Cardiac fibroblast (primary cell): ENCODE measurements around the gene GRHL1.
A peak's percentile ranks its signal among the peaks of the same experiment; 100 is the strongest.

Experiments
- DNase-seq, 2 donors: peaks; one replicate each; pipeline versions ENCODE4 v3.0.0 to v3.0.0-alpha.2; 2010; ENCODE audit warnings: low read depth in 2 of 2
- H3K4me3 ChIP-seq, 2 donors: replicated peaks in 1 of 2; 1 replicate in 1 of 2; 2 replicates in 1 of 2; pipeline ENCODE4 v1.5.1; 2011; ENCODE audit warnings: low read depth in 2 of 2, low read length in 2 of 2, mild to moderate bottlenecking in 2 of 2, moderate library complexity in 1 of 2
- TF ChIP-seq, protein P1 (sequence below): IDR thresholded peaks from one replicate; pipeline ENCODE4 v1.5.1; 2011; ENCODE audit warnings: low read depth, mild to moderate bottlenecking, low read length, inconsistent platforms

Gene GRHL1

GRCh38 chr2:9979977-9980376, 28.5 kb downstream of the GRHL1 start:
- no peak overlapping the region for H3K4me3 ChIP-seq
- TF ChIP-seq, protein P1, sequence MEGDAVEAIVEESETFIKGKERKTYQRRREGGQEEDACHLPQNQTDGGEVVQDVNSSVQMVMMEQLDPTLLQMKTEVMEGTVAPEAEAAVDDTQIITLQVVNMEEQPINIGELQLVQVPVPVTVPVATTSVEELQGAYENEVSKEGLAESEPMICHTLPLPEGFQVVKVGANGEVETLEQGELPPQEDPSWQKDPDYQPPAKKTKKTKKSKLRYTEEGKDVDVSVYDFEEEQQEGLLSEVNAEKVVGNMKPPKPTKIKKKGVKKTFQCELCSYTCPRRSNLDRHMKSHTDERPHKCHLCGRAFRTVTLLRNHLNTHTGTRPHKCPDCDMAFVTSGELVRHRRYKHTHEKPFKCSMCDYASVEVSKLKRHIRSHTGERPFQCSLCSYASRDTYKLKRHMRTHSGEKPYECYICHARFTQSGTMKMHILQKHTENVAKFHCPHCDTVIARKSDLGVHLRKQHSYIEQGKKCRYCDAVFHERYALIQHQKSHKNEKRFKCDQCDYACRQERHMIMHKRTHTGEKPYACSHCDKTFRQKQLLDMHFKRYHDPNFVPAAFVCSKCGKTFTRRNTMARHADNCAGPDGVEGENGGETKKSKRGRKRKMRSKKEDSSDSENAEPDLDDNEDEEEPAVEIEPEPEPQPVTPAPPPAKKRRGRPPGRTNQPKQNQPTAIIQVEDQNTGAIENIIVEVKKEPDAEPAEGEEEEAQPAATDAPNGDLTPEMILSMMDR, result no peak
- no peak for DNase-seq

DNA sequence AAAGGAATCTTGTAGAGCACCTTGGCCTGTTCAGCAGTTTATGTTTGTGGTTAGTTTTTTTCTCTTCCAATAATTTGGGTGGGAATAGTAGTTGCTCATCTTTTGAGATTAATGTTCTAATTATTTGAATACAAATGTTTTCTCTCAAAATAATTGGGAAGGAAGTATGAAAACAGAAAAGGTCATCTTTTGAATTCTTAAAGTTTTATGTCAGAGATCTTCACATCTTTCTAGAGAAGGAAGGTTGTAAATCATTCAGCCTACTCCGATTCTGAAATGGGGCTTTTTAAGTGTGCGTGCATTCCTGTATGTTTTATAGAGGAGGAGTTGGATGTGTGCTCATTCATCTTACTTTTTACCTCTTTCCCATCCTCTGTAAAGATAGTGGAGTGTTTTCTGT, 29.0 kb downstream of the GRHL1 start:
- no peak overlapping the region for H3K4me3 ChIP-seq
- TF ChIP-seq, protein P1, result no peak
- no peak for DNase-seq

GRCh38 chr2:9981655-9982054, 30.2 kb downstream of the GRHL1 start:
- TF ChIP-seq, protein P1, result no peak
- DNase-seq, result no peak
- H3K4me3 ChIP-seq, result no peak overlapping the region

DNA sequence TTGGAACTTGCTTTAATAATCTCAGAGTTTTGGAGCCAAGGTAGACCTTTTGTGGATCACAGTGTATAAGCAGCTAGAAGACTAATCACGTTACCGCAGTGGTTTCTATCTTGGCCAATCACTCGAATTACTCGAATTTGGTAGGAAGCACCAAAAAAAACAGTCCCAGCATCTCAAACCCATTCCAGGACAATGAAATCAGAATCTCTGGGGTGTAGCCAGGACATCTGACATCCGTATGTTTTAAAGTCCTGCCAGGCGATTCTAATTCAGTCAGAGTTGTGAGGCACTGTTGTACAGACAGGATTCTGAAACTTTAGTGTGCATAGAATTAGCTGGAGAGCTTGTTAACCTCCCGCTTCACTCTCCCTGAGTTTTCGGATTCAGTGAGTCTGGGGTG, 30.8 kb downstream of the GRHL1 start:
- H3K4me3 ChIP-seq, result no peak overlapping the region
- TF ChIP-seq, protein P1, result no peak
- DNase-seq, result peak; percentile 86 to 93

- no peak for DNase-seq
- no peak overlapping the region for H3K4me3 ChIP-seq
- TF ChIP-seq, protein P1, result no peak
Observed at GRCh38 chr2:9982891-9983290, 31.4 kb downstream of the GRHL1 start.

- TF ChIP-seq, protein P1, result no peak
- no peak overlapping the region for H3K4me3 ChIP-seq
- peak in 1 of 2 donors; percentile 46 for DNase-seq
Observed at GRCh38 chr2:9983401-9984216, 32.1 kb downstream of the GRHL1 start.

DNA sequence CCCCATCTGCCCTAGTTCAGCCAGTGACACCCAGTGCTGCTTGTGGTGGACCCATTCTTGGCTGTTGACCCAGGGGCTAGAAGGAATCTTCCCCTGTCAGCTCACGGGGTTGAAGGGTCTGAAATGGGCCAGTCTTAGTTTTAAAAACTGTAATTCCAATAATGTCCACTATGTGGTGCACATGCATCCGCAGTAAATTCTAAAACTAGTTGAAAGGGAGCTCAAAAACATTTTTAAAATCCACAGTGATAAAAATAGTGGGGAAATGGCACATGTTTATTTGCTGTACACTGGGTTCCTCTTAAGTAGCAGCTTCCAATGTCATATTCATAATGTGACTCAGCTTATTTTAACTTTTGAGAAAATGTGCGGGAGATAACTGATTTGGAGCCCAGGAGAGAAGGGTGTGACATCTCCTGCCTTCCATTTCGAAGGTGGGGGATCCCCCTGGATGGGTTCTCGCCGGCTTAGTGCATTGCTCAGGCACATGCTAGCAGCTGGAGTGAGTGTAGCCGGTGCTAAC, 32.8 kb downstream of the GRHL1 start:
- no peak overlapping the region for H3K4me3 ChIP-seq
- TF ChIP-seq, protein P1, result peak; percentile 69
- peak; percentile 71 to 72 for DNase-seq
